ENCODE measurements around the gene MYZAP. TPM values are rescaled to one million over a fixed set of nuclear protein-coding genes. Genes with fewer than 3 reads are reported as not detected.

MYZAP gene
- total RNA-seq, 4 donors from 2014 or later, result 0.98 to 9.3 (median 2.7) TPM

- no peak for TF ChIP-seq EP300 (IDR thresholded peaks at IDR 0.05)
- TF ChIP-seq, protein P1, sequence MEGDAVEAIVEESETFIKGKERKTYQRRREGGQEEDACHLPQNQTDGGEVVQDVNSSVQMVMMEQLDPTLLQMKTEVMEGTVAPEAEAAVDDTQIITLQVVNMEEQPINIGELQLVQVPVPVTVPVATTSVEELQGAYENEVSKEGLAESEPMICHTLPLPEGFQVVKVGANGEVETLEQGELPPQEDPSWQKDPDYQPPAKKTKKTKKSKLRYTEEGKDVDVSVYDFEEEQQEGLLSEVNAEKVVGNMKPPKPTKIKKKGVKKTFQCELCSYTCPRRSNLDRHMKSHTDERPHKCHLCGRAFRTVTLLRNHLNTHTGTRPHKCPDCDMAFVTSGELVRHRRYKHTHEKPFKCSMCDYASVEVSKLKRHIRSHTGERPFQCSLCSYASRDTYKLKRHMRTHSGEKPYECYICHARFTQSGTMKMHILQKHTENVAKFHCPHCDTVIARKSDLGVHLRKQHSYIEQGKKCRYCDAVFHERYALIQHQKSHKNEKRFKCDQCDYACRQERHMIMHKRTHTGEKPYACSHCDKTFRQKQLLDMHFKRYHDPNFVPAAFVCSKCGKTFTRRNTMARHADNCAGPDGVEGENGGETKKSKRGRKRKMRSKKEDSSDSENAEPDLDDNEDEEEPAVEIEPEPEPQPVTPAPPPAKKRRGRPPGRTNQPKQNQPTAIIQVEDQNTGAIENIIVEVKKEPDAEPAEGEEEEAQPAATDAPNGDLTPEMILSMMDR (IDR thresholded peaks at IDR 0.05), result no peak
- no peak for TF ChIP-seq POLR2A (IDR thresholded peaks at IDR 0.05)
- no peak for DNase-seq (ENCODE audit: low spot score in 2 of 2)
- Histone ChIP-seq H3K4me3 (no peak overlapping the region), H3K4me1 (no peaks in the 10 kb centered on the region), H3K27ac (no peak overlapping the region), H3K9me3 (no peaks in the 10 kb centered on the region), H3K27me3 (no peaks in the 10 kb centered on the region), H3K36me3 (no peaks in the 10 kb centered on the region)
- 84 to 86% methylated on average over 3 of the region's 3 CpGs for WGBS, 2 donors
Observed at GRCh38 chr15:57651445-57651844, 59.7 kb downstream of the MYZAP start.

DNA sequence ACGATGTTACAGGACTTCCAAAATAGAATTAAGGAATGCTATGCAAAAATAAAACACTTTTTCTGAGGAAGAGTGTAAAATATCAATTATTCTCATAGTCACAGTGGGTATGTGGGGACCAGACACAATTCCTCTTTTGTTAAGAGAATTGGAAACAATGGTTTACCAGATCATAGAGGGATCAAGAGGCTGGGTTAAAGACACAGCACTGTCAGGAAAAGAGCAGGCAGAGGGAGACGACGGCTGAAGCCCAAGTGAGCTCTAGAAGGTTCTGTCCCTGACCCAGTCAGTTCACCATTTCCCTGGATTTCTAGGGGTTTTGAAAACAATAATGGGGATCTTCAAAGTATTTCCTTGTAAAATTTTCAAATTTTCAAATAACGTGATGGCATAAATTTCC lies 60.8 kb downstream of the MYZAP start:
- TF ChIP-seq POLR2A (IDR thresholded peaks at IDR 0.05), result no peak
- TF ChIP-seq EP300 (IDR thresholded peaks at IDR 0.05), result no peak
- 48 to 57% methylated on average over 4 of the region's 4 CpGs for WGBS, 2 donors
- DNase-seq (ENCODE audit: low spot score in 2 of 2), result no peak

DNA sequence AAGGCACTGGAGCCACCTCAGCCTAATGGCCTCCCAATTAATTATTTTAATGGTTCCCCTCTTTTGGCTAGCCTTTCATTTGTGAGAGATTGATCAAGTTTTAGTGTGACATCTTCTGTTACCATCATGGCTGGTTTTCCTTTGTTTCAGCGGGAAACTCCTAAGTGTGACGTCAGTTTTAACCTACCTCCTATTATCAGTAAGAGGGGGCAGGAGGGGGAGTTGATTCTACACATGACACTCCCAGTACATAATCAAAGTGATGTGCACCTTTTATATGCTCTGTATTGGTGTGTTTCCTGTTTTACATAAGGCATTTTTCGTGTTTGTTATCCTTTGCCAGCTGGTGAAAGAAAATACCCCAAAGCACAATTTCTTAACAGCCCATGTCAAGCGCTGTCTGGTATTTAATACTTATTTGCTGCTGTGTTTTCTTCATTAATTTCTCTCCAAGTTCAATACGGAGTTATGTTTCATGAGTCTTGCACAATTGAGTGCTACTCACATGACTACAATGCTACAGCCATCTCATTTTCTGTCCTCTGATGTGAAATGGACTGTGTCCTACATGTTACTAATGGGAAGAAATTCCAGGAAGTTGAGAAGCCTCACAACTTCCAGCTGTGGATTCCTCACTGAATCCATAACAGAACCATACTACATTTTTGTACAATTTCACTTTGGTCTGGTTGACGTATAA lies 62.6 kb downstream of the MYZAP start:
- Histone ChIP-seq H3K9me3 (no peaks in the 10 kb centered on the region), H3K27ac (no peak overlapping the region), H3K4me1 (no peaks in the 10 kb centered on the region), H3K27me3 (no peaks in the 10 kb centered on the region), H3K36me3 (no peaks in the 10 kb centered on the region), H3K4me3 (no peak overlapping the region)
- DNase-seq (ENCODE audit: low spot score in 2 of 2), result no peak
- TF ChIP-seq EP300 (IDR thresholded peaks at IDR 0.05), result peak in 1 of 2 donors; percentile 48
- TF ChIP-seq, protein P1 (IDR thresholded peaks at IDR 0.05), result no peak
- WGBS, 2 donors, result 82 to 83% methylated on average over 6 of the region's 6 CpGs

More for the DNA sequence above, 60.8 kb downstream of the MYZAP start:
- no peak overlapping the region for H3K4me3 ChIP-seq
- no peaks in the 10 kb centered on the region for H3K4me1 ChIP-seq
- H3K36me3 ChIP-seq, result no peaks in the 10 kb centered on the region
- no peaks in the 10 kb centered on the region for H3K27me3 ChIP-seq
- H3K9me3 ChIP-seq, result no peaks in the 10 kb centered on the region
- H3K27ac ChIP-seq, result no peak overlapping the region

DNA sequence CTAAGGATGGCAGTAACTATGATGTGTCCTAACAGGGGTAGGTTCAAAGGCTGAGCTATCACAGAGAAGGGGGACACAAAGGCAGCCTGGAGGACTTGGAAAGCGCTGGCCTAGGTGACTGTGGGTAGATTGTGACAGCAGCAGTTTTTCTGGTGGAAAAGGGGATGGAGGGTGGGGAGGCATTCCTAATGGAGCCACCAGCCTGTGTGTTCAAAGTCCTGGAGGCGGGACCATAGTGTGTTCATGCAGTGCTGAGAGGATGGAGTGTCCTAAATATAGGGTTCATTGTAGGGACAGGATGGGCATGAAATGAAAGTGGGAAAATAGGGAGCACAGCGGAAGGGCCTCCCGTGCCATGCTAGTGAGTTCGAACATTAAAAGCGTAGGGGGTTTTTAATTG lies 63.3 kb downstream of the MYZAP start:
- no peak for TF ChIP-seq POLR2A (IDR thresholded peaks at IDR 0.05)
- TF ChIP-seq, protein P1 (IDR thresholded peaks at IDR 0.05), result no peak
- TF ChIP-seq EP300 (IDR thresholded peaks at IDR 0.05), result no peak
- no peaks in the 10 kb centered on the region for H3K4me1 ChIP-seq
- H3K4me3 ChIP-seq, result no peak overlapping the region
- H3K36me3 ChIP-seq, result no peaks in the 10 kb centered on the region
- no peak overlapping the region for H3K27ac ChIP-seq
- no peaks in the 10 kb centered on the region for H3K9me3 ChIP-seq
- H3K27me3 ChIP-seq, result no peaks in the 10 kb centered on the region
- no peak for DNase-seq (ENCODE audit: low spot score in 2 of 2)
- WGBS, 2 donors, result 80 to 90% methylated on average over 6 of the region's 6 CpGs

DNA sequence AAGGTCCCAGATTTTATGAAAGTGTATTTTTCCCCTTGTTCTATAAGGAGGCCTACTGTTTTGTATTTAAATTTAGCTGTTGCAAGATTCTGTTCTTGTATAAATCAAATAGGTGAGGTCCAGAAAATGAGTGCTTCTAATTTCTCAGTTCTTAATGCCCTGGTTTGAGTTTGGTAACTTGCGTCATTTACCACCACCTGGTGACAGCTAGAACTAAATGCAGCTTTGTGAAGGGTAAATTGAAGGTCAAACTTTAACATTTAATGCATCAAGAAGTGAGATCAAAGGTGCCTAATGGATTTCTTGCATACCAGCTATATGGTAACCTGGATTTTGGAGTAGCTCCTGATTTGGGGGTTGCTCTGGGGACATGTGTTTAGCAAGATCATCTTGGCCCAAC lies 64.1 kb downstream of the MYZAP start:
- no peaks in the 10 kb centered on the region for H3K4me1 ChIP-seq
- H3K4me3 ChIP-seq, result no peak overlapping the region
- WGBS, 2 donors, result 94 to 100% methylated on average over 1 of the region's 1 CpG
- no peak overlapping the region for H3K27ac ChIP-seq
- H3K36me3 ChIP-seq, result no peaks in the 10 kb centered on the region
- no peak for DNase-seq (ENCODE audit: low spot score in 2 of 2)
- H3K9me3 ChIP-seq, result no peaks in the 10 kb centered on the region
- TF ChIP-seq, protein P1 (IDR thresholded peaks at IDR 0.05), result no peak
- TF ChIP-seq POLR2A (IDR thresholded peaks at IDR 0.05) (no peak), EP300 (IDR thresholded peaks at IDR 0.05) (no peak)
- no peaks in the 10 kb centered on the region for H3K27me3 ChIP-seq
